A673 (cell line): ENCODE results near the gene FAM222B. TPM values are rescaled to one million over a fixed set of nuclear protein-coding genes. Genes with fewer than 3 reads are reported as not detected.

Experiments used
- BruUV-seq: library from RNA; stranded (reverse); fragments of 400-500 nt; replicated peaks from 2 replicates; lab custom pipeline; 2021; lab: Mats Ljungman, UMichigan
- CTCF ChIA-PET: fragments of 300-600 bp; sonication (Branson Sonifier 250); formaldehyde crosslinking; loops from one replicate; lab custom pipeline; 2022; ENCODE audit warnings: antibody characterized with exemption; lab: Charles Lee
- POLR2A ChIA-PET: fragments of 300-600 bp; sonication (Branson Sonifier 250); formaldehyde crosslinking; loops from one replicate; lab custom pipeline; 2022; ENCODE audit warnings: antibody characterized with exemption; ENCODE audit not compliant: low non-redundant PET; lab: Charles Lee
- DNase-seq: peaks from one replicate; pipeline ENCODE4 v3.0.0-alpha.2; 2015; ENCODE audit warnings: low spot score
- H3K27ac ChIP-seq: fragments of 200-600 bp; sonication (generic); 2 replicates; pipeline ENCODE4 v1.5.1; 2016; ENCODE audit warnings: mixed run types, low read depth, mild to moderate bottlenecking, mixed read lengths, antibody characterized with exemption, low read length; ENCODE audit not compliant: poor library complexity, severe bottlenecking
- H3K27me3 ChIP-seq: fragments of 200-600 bp; sonication (generic); replicated peaks from 2 replicates; pipeline ENCODE4 v1.6.1; 2017; ENCODE audit warnings: mixed run types, low read depth, mild to moderate bottlenecking, mixed read lengths, antibody characterized with exemption, low read length; ENCODE audit not compliant: insufficient read depth, poor library complexity
- H3K36me3 ChIP-seq: fragments of 200-600 bp; sonication (generic); 2 replicates; pipeline ENCODE4 v1.6.1; 2016; ENCODE audit warnings: mixed run types, mild to moderate bottlenecking, mixed read lengths, antibody characterized with exemption, low read length; ENCODE audit not compliant: insufficient read depth, poor library complexity, severe bottlenecking
- H3K4me1 ChIP-seq: fragments of 200-600 bp; sonication (generic); 2 replicates; pipeline ENCODE4 v1.6.1; 2017; ENCODE audit warnings: mixed run types, mild to moderate bottlenecking, mixed read lengths, antibody characterized with exemption, low read length; ENCODE audit not compliant: insufficient read depth, poor library complexity, severe bottlenecking
- H3K4me3 ChIP-seq: fragments of 200-600 bp; sonication (generic); 2 replicates; pipeline ENCODE4 v1.5.1; 2016; ENCODE audit warnings: low read depth, mixed run types, mild to moderate bottlenecking, mixed read lengths, low read length; ENCODE audit not compliant: poor library complexity, severe bottlenecking
- H3K9me3 ChIP-seq: fragments of 200-600 bp; sonication (generic); 2 replicates; pipeline ENCODE4 v1.6.1; 2016; ENCODE audit warnings: mixed run types, low read depth, mild to moderate bottlenecking, mixed read lengths, antibody characterized with exemption, low read length; ENCODE audit not compliant: poor library complexity, severe bottlenecking
- EZH2 ChIP-seq: fragments of 200-600 bp; sonication (generic); IDR thresholded peaks from 2 replicates; pipeline ENCODE4 v1.6.1; 2017; ENCODE audit warnings: borderline replicate concordance, low read depth, mild to moderate bottlenecking, mixed read lengths, antibody characterized with exemption, low read length; ENCODE audit not compliant: poor library complexity, severe bottlenecking
- intact Hi-C: fragments of 100-400 bp; cut with micrococcal nuclease; formaldehyde crosslinking; loops from one replicate; pipeline ENCODE4 v1.10.0; 2022; ENCODE audit not compliant: unreplicated experiment
- microRNA-seq: library from miRNA; unstranded; fragments of <30 nt; microRNA quantifications from one replicate; pipeline ENCODE4 v1.2.0, GENCODE V29; 2021
- total RNA-seq: library from RNA; stranded (reverse); gene quantifications from 2 replicates; pipeline ENCODE4 v1.2.3, GENCODE V29; 2021
- TF ChIP-seq, protein P1 (sequence below): fragments of 300-800, 200-600 bp; sonication (generic); conservative IDR thresholded peaks from 2 replicates; pipeline ENCODE4 v1.5.1; 2017; ENCODE audit warnings: low read depth, mild to moderate bottlenecking, antibody characterized with exemption, low read length, moderate library complexity, mixed read lengths

The FAM222B gene
- total RNA-seq, 1 experiment from 2014 or later = 27.3 TPM

DNA sequence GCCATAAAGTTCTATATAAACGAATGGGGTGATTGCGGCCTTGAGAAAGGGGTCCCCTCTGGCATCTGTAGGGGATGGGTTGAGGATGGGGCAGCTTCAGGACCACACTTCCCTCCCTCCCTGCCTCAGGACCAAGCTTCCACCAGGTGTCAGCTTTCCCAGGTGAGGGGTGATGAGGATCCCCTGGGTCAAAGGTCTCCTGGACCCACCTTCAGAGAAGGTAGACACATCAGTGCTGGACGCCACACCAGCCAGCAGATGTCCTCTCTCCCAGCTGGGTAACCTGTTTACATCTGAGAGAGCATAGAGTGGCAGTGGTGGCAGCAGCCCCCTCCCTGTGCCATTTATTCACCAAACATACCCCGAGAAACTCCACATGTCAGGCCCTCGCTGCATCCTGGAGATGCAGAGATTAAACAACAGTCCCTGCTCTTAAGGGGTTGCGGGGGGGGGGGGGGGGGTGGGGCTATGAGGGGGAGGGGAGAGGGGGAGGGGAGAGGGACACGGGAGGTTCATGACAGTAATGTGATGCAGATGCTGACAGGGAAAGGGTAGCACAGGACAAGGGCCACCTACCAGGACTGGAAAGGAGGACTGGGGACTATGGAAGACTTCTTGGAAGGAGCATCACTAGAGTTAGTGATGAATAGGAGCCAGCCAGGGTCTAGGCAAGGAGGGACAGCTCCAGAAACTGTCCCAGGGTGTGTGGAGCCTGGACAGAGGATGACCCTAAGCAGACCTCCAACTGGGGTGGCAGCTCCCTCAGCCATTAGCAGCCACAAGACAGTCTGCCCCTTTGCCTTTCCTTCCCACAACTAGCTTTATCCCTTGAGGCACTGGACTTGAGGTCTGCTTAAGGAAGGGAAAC lies 135.9 kb downstream of the FAM222B start:
- no TSS peak for BruUV-seq
- CTCF ChIA-PET = no interaction called here
- Histone ChIP-seq H3K36me3 (peaks cover 14% of the 10 kb centered on the region), H3K27ac (no peak overlapping the region), H3K27me3 (no peaks in the 10 kb centered on the region), H3K9me3 (no peaks in the 10 kb centered on the region), H3K4me1 (peaks cover 4% of the 10 kb centered on the region), H3K4me3 (no peak overlapping the region)
- intact Hi-C loops = no loop called here
- no peak for DNase-seq
- POLR2A ChIA-PET = no interaction called here
- TF ChIP-seq EZH2 = no peak
- TF ChIP-seq, protein P1, sequence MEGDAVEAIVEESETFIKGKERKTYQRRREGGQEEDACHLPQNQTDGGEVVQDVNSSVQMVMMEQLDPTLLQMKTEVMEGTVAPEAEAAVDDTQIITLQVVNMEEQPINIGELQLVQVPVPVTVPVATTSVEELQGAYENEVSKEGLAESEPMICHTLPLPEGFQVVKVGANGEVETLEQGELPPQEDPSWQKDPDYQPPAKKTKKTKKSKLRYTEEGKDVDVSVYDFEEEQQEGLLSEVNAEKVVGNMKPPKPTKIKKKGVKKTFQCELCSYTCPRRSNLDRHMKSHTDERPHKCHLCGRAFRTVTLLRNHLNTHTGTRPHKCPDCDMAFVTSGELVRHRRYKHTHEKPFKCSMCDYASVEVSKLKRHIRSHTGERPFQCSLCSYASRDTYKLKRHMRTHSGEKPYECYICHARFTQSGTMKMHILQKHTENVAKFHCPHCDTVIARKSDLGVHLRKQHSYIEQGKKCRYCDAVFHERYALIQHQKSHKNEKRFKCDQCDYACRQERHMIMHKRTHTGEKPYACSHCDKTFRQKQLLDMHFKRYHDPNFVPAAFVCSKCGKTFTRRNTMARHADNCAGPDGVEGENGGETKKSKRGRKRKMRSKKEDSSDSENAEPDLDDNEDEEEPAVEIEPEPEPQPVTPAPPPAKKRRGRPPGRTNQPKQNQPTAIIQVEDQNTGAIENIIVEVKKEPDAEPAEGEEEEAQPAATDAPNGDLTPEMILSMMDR = no peak

Small RNA genes lying within 50 kb of the gene (microRNA-seq; reads per million reads assigned to microRNA genes)
- not detected for gene MIR451B

Other genes starting within 250 kb of the FAM222B start
- 213 and 219 TPM in 2 replicates for gene SPAG5, start 243.8 kb downstream of the FAM222B start, total RNA-seq
- 34.6 and 36.8 TPM in 2 replicates for gene RSKR, start 228.6 kb downstream of the FAM222B start, total RNA-seq
- 176 and 198 TPM in 2 replicates for gene BLTP2, start 197.6 kb downstream of the FAM222B start, total RNA-seq
- 41.1 and 41.6 TPM in 2 replicates for gene SDF2, start 180.9 kb downstream of the FAM222B start, total RNA-seq
- gene SUPT6H, start 180.6 kb downstream of the FAM222B start, total RNA-seq = 103 and 105 TPM in 2 replicates
- gene PROCA1, start 130.9 kb downstream of the FAM222B start, total RNA-seq = 4.6 and 7.8 TPM in 2 replicates
- gene RAB34, start 124.9 kb downstream of the FAM222B start, total RNA-seq = 158 and 165 TPM in 2 replicates
- gene RPL23A, start 122.8 kb downstream of the FAM222B start, total RNA-seq = 1,563 and 1,683 TPM in 2 replicates
- 3.8 and 7.8 TPM in 2 replicates for gene TLCD1, start 116.6 kb downstream of the FAM222B start, total RNA-seq
- gene NEK8, start 114.0 kb downstream of the FAM222B start, total RNA-seq = 3.9 and 4.2 TPM in 2 replicates
- 128 TPM in 2 replicates for gene TRAF4, start 98.8 kb downstream of the FAM222B start, total RNA-seq
- 80.5 and 85.2 TPM in 2 replicates for gene ERAL1, start 12.2 kb upstream of the FAM222B start, total RNA-seq
- gene FLOT2, start 54.9 kb upstream of the FAM222B start, total RNA-seq = 79.1 and 112 TPM in 2 replicates
- gene DHRS13, start 60.3 kb upstream of the FAM222B start, total RNA-seq = 37.3 and 41.9 TPM in 2 replicates
- gene PHF12, start 108.7 kb upstream of the FAM222B start, total RNA-seq = 63.3 and 73.4 TPM in 2 replicates
- 1.5 and 2.6 TPM in 2 replicates for gene SEZ6, start 163.2 kb upstream of the FAM222B start, total RNA-seq
- gene PIPOX, start 200.4 kb upstream of the FAM222B start, total RNA-seq = 7.8 and 8.8 TPM in 2 replicates